HG03378 (cell line): Measurements from ENCODE around the gene FBXL17.

Source experiments
- ATAC-seq: cut with Tn5 transposase; IDR thresholded peaks from one replicate; pipeline ENCODE4 v1.9.1; 2021; ENCODE audit warnings: mild to moderate bottlenecking, moderate library complexity; ENCODE audit not compliant: unreplicated experiment

FBXL17 gene

GRCh38 chr5:107959573-107960279, 422.2 kb downstream of the FBXL17 start:
- ATAC-seq: no peak

DNA sequence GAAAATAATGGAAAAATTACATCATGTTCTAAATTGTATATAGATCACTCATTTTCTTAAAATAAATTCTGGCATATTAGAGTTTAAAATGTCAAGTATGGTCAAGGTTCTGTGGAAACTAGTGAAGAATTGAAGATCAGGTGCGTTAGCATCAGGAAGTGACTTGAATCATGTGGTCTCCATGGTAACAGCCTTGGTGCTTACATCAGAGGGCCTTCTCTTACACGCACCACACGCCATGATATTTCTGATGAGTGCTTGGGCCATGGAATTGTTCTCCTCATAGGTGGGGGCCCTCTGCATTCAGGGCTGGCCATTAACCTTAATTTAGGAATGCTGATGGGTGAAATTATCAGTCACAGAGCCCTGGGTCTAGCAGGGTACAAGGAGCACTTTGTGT, 423.0 kb downstream of the FBXL17 start:
- no peak for ATAC-seq

- no peak for ATAC-seq
Observed at GRCh38 chr5:107958432-107958831, 423.5 kb downstream of the FBXL17 start.

DNA sequence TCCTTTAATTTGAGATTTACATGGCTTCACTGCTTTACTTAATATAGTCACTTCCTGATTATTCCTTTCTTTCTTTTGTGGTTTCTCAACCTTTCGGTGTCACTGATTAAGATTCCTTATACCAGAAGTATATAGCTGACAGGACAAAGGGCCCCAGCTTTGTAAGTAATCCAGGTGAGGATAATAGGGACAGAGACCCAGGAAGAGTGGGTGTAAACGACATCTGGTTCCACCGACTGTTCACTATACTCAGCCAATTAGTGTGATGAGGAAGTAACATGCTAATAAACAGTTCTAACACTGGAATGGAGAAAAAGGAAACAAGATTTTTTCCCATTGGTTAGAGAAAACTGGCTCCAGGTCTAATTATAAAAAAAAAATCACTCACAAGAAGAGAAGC, 424.8 kb downstream of the FBXL17 start:
- no peak for ATAC-seq

DNA sequence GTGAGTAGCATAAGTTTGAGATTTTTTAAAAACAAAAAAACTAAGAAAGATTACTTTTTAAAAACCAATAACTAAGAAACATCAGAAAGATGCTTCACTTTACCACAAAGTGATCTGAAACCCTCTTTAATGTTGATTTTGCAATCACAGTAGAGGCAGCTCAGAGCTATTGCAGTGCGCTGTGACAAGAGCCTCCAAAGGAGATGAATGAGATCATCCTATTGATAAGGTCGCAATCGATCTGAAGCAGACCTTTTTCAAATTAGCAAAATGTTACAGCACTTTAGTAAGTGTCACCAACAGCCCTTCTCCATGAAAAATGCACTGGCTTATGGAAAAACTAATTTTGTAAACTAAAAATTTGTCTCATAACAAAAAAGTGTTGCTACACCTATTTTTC, 426.6 kb downstream of the FBXL17 start:
- ATAC-seq: no peak

- no peak for ATAC-seq
Observed at GRCh38 chr5:107954254-107954653, 427.6 kb downstream of the FBXL17 start.

- no peak for ATAC-seq
Observed at GRCh38 chr5:107952450-107952849, 429.4 kb downstream of the FBXL17 start.

GRCh38 chr5:107951309-107951708, 430.6 kb downstream of the FBXL17 start:
- no peak for ATAC-seq

DNA sequence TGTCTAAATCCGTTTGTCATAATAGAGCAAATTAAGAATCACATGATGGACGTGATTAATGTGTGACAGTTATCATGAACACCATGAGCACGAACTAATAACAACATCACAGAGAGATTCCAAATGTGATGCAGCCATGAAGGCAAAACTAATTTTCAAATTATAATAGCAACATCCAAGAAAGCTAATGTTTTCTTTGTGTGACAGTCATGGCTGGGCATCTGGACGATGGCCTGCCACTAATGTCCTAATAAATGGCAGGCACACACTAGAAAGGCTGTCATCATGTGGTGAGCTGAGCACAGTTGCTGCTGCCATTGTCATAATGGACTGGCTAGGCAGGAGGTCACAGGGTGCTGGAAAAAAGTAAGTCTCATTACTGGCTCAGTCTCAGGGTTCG, 431.1 kb downstream of the FBXL17 start:
- no peak for ATAC-seq

DNA sequence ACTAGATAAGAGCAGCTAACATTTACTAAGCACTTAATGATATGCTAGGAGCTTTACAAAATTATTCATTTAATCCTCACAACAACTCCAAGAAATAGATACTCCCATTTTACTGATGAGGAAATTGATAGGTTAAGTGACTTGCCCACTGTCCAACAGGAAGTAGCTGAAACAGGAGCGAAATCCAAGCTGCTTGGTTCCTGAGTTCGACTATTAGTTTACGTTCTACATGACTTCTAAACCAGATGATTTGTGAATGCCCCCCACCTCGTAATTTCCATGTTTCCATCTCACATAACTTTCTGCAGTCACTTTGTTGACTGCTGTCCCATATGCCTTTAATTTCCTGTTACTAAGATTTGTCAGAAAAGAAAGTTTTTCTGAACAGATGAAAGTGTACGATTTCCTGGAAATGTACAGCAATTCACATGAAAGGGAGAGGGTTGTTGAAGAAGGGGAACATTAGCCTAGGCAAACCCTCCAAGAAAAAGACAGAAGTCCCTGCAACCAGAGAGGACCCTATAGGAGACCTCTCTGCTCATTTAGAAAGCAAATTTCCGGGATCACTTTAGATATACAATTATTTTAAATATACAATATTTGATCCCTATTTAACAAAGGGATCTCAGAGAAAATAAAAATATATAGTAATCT, 432.1 kb downstream of the FBXL17 start:
- no peak for ATAC-seq

DNA sequence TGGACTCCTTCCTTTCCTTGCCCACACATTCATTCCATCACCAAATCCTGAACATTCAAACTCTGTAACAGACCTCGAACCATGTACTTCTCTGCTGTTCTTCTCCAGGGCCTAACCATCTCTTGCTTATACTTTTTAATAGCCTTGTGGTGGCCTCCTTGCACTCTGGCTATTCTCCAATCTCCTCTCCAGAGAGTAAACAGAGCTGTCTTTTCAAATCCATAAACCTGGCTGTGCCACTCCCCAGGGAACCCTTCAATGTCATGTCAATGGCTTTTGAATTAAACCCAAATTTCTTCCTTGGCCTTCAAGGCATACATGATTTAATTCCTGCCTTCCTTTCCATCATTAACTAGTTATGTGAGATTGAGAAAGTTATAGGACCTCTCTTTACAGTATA, 433.5 kb downstream of the FBXL17 start:
- no peak for ATAC-seq

DNA sequence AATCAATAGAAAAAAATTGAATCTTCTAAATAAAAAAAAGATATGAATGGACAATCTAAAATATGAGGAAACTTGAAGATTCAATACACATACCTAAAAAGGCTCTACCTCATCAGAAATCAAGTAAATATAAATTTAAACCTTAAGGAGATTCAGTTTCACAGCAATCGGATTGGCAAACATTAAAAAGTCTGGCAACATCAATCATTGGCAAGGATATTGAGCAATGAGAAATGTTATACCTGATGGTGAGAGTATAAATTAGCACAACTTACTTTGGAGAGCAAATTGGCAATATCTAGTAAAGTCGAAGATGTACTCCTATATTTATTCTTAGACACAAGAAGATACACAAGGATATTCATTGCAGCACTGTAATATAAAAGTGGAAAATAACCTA, 436.8 kb downstream of the FBXL17 start:
- ATAC-seq: no peak

- ATAC-seq: no peak
Observed at GRCh38 chr5:107943923-107944322, 438.0 kb downstream of the FBXL17 start.

- no peak for ATAC-seq
Observed at GRCh38 chr5:107941036-107941435, 440.9 kb downstream of the FBXL17 start.

GRCh38 chr5:107937651-107938355, 444.1 kb downstream of the FBXL17 start:
- ATAC-seq: no peak

DNA sequence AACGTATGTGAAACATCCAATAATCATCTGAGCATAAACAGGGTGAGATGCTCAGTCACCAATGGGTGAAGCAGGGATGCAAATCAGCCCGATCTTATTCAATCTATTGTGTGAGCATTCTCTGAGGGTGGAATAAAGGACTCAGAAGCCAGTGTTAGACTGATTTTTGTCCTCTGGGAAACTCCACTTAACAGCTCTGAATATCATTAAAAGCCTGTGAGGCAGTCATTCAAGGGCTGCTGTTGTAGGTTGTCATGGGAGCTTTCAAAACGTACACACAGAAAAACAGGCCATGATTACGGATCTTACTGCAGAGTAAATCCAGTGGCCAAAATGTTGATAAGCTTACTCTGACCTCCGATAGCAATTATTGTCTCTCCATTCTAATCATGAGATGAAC, 444.7 kb downstream of the FBXL17 start:
- ATAC-seq: no peak

GRCh38 chr5:107936515-107936914, 445.4 kb downstream of the FBXL17 start:
- no peak for ATAC-seq

- no peak for ATAC-seq
Observed at GRCh38 chr5:107935645-107936044, 446.3 kb downstream of the FBXL17 start.

DNA sequence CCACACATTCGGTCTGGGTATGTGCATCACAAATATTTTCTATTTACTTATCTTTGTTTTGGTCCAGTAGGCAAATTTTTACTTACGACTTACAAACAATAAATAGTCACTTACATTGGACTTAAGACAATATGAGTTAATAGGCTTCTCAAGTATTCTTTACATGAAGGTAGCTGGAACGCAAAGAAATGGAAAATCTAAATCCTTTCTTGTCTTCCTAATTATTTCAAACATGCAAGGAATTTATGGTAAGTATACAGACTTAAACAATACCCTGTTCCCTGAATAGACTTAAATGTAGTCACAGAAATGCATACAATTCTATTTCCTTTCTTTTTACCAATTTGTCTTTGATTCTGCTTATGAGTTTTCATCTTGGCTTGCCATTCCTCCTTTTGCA, 448.6 kb downstream of the FBXL17 start:
- no peak for ATAC-seq

GRCh38 chr5:107930891-107931290, 451.0 kb downstream of the FBXL17 start:
- ATAC-seq: no peak

- ATAC-seq: no peak
Observed at GRCh38 chr5:107930092-107930491, 451.8 kb downstream of the FBXL17 start.

DNA sequence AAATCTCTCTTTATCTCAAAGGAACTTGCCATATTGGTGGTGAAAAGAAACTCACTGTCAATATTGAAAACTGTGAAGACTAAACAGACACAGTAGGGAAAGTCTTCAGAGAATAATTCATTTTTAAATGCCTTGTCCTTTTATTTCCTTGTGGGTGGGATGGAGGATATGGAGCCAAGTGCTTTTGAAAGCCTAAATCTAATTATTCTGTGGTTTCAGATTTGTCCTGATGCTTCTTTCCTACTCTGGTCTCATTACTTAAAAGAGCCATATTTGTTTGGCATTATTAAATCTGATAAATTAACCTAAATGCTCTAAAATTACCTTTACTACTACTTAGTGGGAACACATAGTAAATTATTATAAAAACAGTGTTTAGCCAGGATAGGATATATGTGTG, 452.8 kb downstream of the FBXL17 start:
- no peak for ATAC-seq
